Psoas muscle (tissue), 8 donors: ENCODE results near the gene MRRF. TPM values are rescaled to one million over a fixed set of nuclear protein-coding genes. Genes with fewer than 3 reads are reported as not detected.

Source experiments
- ATAC-seq, 4 donors: fragments of 200-7000 bp; cut with Tn5 transposase; one replicate each; pipeline ENCODE4 v1.9.1; 2020; ENCODE audit warnings: moderate library complexity in 3 of 4, mild to moderate bottlenecking in 2 of 4
- DNase-seq, 2 donors: peaks; one replicate each; pipeline ENCODE4 v3.0.0-alpha.2; 2020
- H3K27ac ChIP-seq: fragments of 200-600 bp; one replicate; pipeline ENCODE4 v1.8.0; 2022
- H3K27me3 ChIP-seq, 3 donors: fragments of 200-600 bp in 1 of 3; one replicate each; pipeline versions ENCODE4 v1.6.1 to v1.8.0; 2013 to 2022; ENCODE audit warnings: low read length in 2 of 3, mild to moderate bottlenecking in 2 of 3, moderate library complexity in 1 of 3; ENCODE audit not compliant: insufficient read depth in 3 of 3
- H3K36me3 ChIP-seq, 2 donors: fragments of 200-600 bp in 1 of 2; one replicate each; pipeline versions ENCODE4 v1.6.1 to v1.8.0; 2013 to 2022; ENCODE audit warnings: low read depth in 1 of 2, mild to moderate bottlenecking in 1 of 2, moderate library complexity in 1 of 2; ENCODE audit not compliant: insufficient read depth in 1 of 2
- H3K4me1 ChIP-seq: fragments of 200-600 bp; one replicate; pipeline ENCODE4 v1.8.0; 2022
- H3K4me3 ChIP-seq: fragments of 200-600 bp; one replicate; pipeline ENCODE4 v1.8.0; 2022; ENCODE audit warnings: mild to moderate bottlenecking
- H3K9me3 ChIP-seq: fragments of 200-600 bp; one replicate; pipeline ENCODE4 v1.8.0; 2022
- WGBS, 3 donors: extraction: QIAGEN DNeasy Blood & Tissue Kit; methylation state at CpG; one replicate each; pipeline versions ENCODE4 v1.1.6 to v1.1.7; 2013; 5-methylcytosine and 5-hydroxymethylcytosine counted together
- intact Hi-C, 2 donors: fragments of 100-400 bp; cut with DNase I; formaldehyde crosslinking; loops; one replicate each; pipeline versions ENCODE4 v1.11.0 to v1.14.2; 2022
- polyA plus RNA-seq, 3 donors: library from polyadenylated mRNA; stranded (reverse); fragments of 200-250 nt; gene quantifications; one replicate each; pipeline ENCODE4 v1.2.3, GENCODE V29; 2013
- total RNA-seq, 4 donors: library from RNA; stranded (reverse); fragmentation: NEBNext Ultra II Directional in 2 of 4; extraction: Animal tissue kit (Norgen Biotek cat#: 25700) in 2 of 4; gene quantifications; one replicate each; pipeline versions ENCODE4 v1.2.1 to v1.2.4, GENCODE V29; 2021 to 2023
- TF ChIP-seq, protein P1 (sequence below): fragments of 200-600 bp; IDR thresholded peaks from one replicate; pipeline ENCODE4 v1.8.0; 2022; ENCODE audit warnings: antibody characterized with exemption
- donor health status: healthy with polysubstance abuse.
- donor health status: DM: no; HTN: no; CAD: no; lungs with moderate emphysema.
- donor health status: Bipolar disorder and iron deficiency.
- donor health status: healthy.
- donor health status: DM: yes; HTN: yes; CAD: no.
- donor health status: DM: no; HTN: no; CAD: no.
- donor health status: DM: no; HTN: no; CAD: no.
- donor health status: DM: yes; HTN: yes; CAD: no.

The MRRF gene
- total and polyA plus RNA-seq, 7 donors: 23.5 to 61.4 (median 42.8) TPM

DNA sequence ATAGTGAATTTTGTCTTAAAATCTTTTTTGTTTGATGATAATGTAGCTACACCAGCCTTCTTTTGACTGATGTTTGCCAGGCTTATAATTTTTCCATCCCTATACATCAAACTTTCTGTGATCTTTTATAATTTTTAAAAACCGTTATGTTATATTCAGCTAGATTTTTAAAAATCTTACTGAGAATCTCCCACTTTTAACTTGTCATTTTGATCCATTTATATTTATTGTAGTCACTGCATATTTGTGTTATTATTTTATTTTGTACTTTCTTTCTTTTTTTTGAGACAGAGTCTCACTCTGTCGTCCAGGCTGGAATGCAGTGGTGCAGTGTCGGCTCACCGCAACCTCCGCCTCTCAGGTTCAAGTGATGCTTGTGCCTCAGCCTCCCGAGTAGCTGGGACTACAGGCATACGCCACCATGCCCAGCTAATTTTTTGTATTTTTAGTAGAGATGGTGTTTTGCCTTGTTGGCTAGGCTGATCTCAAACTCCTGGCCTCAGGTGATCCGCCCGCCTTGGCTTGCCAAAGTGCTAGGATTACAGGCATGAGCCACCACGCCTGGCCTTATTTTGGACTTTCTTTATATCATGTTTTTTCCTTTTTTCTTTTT lies 12.7 kb downstream of the MRRF start:
- no peaks in the 10 kb centered on the region for H3K27me3 ChIP-seq
- no peaks in the 10 kb centered on the region for H3K4me1 ChIP-seq
- H3K9me3 ChIP-seq: peaks cover 12% of the 10 kb centered on the region
- no peak overlapping the region for H3K4me3 ChIP-seq
- no peak overlapping the region for H3K27ac ChIP-seq
- DNase-seq (no peak), ATAC-seq (no peak)
- WGBS, 3 donors: 97 to 99% (median 97%) methylated on average over 10 of the region's 10 CpGs
- intact Hi-C loops: no loop called here
- peaks cover 0 to 36% of the 10 kb centered on the region in 2 donors for H3K36me3 ChIP-seq
- TF ChIP-seq, protein P1, sequence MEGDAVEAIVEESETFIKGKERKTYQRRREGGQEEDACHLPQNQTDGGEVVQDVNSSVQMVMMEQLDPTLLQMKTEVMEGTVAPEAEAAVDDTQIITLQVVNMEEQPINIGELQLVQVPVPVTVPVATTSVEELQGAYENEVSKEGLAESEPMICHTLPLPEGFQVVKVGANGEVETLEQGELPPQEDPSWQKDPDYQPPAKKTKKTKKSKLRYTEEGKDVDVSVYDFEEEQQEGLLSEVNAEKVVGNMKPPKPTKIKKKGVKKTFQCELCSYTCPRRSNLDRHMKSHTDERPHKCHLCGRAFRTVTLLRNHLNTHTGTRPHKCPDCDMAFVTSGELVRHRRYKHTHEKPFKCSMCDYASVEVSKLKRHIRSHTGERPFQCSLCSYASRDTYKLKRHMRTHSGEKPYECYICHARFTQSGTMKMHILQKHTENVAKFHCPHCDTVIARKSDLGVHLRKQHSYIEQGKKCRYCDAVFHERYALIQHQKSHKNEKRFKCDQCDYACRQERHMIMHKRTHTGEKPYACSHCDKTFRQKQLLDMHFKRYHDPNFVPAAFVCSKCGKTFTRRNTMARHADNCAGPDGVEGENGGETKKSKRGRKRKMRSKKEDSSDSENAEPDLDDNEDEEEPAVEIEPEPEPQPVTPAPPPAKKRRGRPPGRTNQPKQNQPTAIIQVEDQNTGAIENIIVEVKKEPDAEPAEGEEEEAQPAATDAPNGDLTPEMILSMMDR: no peak

DNA sequence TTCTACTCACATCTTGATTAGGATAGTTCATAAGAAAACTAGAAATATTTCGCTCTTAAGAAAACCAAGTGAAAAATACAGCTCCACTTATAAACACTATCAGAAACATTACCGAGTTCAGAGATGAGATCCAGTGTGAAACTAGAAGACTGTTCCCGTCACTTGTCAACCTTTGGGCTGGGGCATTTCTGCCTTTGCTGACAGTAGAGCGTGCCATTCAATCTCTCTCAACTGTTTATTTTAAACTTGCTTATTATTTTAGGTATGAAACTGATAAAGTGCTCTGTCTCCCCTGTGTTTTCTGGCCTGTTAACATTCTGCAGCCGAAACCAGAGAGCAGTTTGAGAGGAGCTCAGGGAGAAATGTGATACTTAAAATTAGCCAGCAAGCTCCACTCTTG lies 16.7 kb downstream of the MRRF start:
- intact Hi-C loops: no loop called here
- TF ChIP-seq, protein P1: no peak
- ATAC-seq (no peak), DNase-seq (no peak)
- Histone ChIP-seq H3K36me3 (peaks cover 12 to 45% of the 10 kb centered on the region in 2 donors), H3K4me1 (no peaks in the 10 kb centered on the region), H3K4me3 (no peak overlapping the region), H3K9me3 (peaks cover 7% of the 10 kb centered on the region), H3K27me3 (no peaks in the 10 kb centered on the region), H3K27ac (no peak overlapping the region)
- WGBS, 3 donors: 67 to 82% (median 70%) methylated on average over 5 of the region's 5 CpGs

DNA sequence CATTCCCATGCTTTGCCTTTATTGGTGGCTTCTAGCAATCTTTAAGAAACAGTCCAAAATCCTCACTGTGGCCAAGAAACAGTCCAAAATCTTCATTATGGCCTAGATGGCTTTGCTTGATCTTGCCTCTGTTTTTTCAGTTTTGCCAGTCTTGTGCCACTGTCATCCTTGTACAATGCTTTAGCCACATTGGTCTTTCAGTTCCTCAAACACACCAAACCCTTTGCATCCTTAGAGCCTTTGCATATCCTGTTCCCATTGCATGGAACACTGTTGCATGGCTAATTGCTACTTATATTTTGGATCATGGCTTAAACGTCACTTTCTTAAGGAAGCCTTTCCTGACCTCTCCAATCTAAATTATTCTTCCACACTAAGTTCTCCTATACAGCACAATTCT lies 22.1 kb downstream of the MRRF start:
- Histone ChIP-seq H3K27ac (no peak overlapping the region), H3K4me1 (no peaks in the 10 kb centered on the region), H3K4me3 (no peak overlapping the region), H3K36me3 (peaks cover 26 to 77% of the 10 kb centered on the region in 2 donors), H3K27me3 (no peaks in the 10 kb centered on the region), H3K9me3 (no peaks in the 10 kb centered on the region)
- TF ChIP-seq, protein P1: no peak
- no peak for DNase-seq
- intact Hi-C loops: no loop called here
- ATAC-seq: no peak
- WGBS, 3 donors: 74 to 84% (median 78%) methylated on average over 1 of the region's 1 CpG

DNA sequence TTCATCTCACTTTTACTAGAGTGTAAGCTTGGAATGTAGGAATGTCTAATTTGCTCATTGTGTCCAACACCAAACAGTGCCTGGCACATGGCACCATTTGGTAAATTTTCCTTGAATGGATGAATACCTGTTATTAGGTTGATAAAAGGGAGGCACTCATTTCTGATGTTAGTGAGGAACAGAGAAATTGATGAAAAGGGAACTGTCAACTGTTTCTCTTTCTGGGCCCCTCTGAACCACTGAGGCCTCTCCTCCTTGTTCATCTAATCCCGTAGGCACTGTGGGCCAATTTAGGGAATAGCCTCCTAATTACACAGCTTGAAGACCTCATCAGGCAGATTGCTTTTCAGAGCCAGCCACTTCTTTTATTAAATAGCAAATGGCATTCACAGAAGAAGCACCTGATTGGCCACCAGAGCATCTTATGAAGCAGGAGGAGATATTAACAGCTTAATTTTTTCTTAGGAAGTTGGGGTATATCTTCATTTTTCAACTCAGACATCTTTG lies 22.6 kb downstream of the MRRF start:
- Histone ChIP-seq H3K4me1 (no peaks in the 10 kb centered on the region), H3K9me3 (no peaks in the 10 kb centered on the region), H3K4me3 (no peak overlapping the region), H3K27me3 (no peaks in the 10 kb centered on the region), H3K36me3 (peaks cover 26 to 82% of the 10 kb centered on the region in 2 donors), H3K27ac (no peak overlapping the region)
- 60 to 79% (median 73%) methylated on average over 1 of the region's 1 CpG for WGBS, 3 donors
- ATAC-seq: no peak
- TF ChIP-seq, protein P1: no peak
- intact Hi-C loops: no loop called here
- no peak for DNase-seq

DNA sequence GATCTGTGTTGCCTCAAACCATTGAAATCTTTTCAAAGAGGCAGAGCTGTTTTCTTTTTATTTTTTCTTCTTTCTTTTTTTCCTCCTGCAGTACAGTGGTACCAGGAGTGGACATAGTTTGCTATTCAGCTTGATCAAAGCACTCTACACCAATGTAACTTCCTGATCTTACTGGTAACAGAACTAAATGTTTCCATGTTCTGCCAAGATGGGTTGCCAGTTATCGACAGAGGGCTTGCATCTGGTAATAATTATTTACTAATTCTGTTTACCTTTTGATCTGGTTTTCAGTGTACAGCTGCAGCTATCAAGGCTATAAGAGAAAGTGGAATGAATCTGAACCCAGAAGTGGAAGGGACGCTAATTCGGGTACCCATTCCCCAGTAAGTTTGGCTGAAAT lies 26.8 kb downstream of the MRRF start:
- intact Hi-C loops: no loop called here
- DNase-seq (no peak), ATAC-seq (no peak)
- Histone ChIP-seq H3K27me3 (no peaks in the 10 kb centered on the region), H3K4me3 (no peak overlapping the region), H3K4me1 (no peaks in the 10 kb centered on the region), H3K27ac (no peak overlapping the region), H3K36me3 (peaks cover 22 to 96% of the 10 kb centered on the region in 2 donors), H3K9me3 (no peaks in the 10 kb centered on the region)
- WGBS, 3 donors: 88 to 91% (median 89%) methylated on average over 3 of the region's 3 CpGs
- TF ChIP-seq, protein P1: no peak
